SHP77 (cell line): ENCODE data around the gene FASTKD1.
"Not testable (repeated sequence)": the region's sequence is repeated elsewhere in the genome, so short reads cannot be mapped to it uniquely, and the experiment has no call there.

Experiments used
- DNase-seq, 2 experiments: peaks; one replicate each; lab custom pipeline; 2025; lab: John Stamatoyannopoulos, UW

FASTKD1 gene, protein sequence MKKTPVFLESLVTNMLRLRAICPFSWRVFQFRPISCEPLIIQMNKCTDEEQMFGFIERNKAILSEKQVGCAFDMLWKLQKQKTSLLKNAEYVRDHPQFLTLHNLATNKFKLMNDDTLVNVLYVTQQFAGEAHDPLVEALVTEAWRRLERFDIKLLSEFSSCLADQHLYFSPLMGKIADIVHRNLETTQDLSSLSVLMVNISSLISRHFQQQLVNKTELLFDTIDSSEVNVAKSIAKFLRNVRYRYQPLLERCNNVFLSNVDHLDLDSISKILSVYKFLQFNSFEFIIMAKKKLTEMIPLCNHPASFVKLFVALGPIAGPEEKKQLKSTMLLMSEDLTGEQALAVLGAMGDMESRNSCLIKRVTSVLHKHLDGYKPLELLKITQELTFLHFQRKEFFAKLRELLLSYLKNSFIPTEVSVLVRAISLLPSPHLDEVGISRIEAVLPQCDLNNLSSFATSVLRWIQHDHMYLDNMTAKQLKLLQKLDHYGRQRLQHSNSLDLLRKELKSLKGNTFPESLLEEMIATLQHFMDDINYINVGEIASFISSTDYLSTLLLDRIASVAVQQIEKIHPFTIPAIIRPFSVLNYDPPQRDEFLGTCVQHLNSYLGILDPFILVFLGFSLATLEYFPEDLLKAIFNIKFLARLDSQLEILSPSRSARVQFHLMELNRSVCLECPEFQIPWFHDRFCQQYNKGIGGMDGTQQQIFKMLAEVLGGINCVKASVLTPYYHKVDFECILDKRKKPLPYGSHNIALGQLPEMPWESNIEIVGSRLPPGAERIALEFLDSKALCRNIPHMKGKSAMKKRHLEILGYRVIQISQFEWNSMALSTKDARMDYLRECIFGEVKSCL

DNA sequence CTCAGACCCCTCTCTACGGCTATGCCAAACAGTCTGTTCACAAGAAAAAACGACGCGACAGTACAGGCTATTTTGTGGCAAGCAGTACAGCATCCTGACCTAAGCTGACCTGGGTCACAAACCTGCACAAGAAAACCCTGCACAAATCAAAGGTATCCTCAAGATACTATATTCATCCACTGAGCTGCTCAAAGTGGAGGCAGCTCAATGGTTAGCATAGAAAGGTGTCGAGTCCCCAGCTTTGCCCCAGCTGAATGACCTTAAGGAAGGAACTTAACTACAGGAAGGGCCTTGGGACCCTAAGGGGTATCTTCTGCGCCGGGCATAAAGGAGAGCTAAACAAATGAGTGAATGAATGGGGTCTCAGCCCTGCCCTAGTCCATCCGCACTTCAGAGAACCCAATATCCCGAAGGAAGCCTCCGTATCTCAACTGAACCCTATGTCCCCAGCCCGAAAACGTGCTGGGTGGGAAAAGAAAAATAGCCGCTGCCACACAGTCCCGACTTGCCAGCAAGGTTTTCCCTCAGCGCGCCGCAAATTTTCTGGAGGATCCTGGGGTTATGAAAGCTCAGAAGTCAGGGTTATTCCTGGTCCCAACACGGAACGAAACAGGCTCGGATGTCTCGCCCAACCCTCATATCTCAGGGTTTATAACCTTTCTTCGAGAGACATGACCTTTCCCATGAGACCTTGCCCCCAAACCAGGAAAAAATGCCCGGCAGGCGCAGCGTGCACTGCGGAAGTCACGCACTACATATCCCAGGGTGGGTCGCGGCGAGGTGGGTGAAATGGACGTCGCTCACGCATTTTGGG, at the start of gene FASTKD1:
FASTKD1 (minus strand) TSS at position 706 of the 814 bp plus-strand sequence. CDS start 1,836 bp downstream, outside the sequence.
- peak; percentile 80 to 88 for DNase-seq

DNA sequence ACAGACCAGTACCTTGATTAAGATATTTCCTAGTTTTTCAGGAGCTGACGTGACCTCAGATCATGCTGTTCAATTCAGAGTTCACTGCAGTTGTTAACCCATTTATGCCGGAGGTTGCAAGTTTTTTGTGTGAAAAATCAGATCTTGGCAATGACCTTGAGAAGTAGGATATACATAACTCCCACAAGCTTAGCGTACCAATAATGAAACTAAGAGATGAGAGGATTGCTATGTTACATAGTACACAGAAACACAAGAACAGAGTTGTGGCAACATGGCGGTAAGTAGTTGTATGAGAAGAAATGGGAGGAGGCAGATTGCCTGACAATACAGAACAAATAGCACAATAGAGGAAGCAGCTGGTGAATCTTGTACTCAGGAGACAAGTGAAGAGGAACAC, 49.6 kb upstream of the FASTKD1 start:
- DNase-seq = no peak

DNA sequence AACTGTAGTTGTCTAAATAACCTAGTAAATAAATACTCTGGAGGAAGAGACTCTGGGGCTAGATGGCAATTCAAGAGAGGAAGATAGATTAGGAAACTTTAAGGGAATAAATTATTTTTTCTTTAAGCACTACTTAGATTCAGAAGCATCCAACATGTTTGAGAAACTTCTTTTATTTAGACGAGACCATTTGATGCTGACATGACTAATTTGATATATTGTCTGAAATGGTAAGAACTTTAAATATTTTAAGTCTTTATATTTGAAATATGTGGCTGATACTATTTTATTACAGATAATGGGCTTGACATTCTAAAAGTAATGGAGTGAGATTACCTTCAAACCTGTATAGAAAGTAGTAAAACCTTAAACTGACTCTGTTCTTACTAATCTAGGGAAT, 46.8 kb upstream of the FASTKD1 start:
- DNase-seq = no peak

DNA sequence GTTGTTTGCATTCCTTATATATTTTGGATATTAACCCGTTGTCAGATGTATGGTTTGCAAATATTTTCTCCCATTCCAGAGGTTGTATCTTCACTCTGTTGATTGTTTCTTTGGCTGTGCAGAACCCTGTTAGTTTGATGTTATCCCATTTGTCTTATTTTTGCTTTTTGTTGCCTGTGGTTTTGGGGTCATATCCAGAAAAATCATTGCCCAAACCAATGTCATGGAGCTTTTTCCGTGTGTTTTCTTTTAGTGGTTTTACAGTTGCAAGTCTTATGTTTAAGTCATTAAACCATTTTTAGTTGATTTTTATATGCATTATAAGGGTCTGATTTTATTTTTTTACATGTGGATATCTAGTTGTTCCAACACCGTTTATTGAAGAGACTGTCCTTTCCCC, 46.3 kb upstream of the FASTKD1 start:
- no peak for DNase-seq

DNA sequence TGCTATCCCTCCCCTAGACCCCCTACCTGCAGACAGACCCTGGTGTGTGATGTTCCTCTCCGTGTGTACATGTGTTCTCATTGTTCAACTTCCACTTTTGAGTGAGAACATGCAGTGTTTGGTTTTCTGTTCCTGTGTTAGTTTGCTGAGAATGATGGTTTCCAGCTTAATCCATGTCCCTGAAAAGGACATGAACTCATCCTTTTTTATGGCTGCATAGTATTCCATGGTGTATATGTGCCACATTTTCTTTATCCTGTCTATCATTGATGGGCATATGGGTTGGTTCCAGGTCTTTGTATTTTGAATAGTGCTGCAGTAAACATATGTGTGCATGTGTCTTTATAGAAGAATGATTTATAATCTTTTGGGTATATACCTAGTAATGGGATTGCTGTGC, 42.3 kb upstream of the FASTKD1 start:
- DNase-seq = not testable (repeated sequence)

DNA sequence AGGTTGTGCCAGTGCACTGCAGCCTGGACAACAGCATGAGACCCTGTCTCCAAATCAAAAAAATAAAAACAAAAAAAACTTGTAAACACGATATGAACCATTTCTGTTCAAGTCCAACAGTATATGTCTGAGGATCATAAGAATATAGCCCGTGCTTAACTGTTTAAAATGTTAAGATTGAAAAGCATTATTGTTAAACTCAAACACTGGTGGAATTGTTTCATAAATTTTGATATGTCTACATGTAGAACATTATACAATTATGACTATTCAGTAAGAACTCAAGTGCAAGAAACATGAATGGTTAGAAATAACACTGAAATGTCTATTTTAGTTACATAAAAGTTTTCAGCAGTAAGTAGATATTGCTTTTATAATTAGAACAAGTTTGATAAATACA, 40.2 kb upstream of the FASTKD1 start:
- no peak for DNase-seq

DNA sequence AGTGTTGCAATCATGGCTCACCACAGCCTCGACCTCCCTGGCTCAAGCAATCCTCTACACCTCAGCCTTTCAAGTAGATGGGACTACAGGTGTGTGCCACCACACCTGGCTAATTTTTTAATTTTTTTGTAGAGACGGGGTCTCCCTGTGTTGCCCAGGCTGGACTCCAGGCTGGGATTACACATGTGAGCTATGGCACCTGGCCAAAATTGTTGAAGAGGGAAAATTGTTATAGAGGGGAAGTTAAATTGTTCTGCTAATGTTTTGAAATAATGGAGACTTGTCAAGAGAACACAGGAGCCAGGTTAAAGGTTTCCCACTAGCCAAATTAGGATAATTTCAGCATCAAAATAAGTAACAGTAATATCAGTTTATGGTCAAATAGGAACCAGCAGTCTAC, 35.6 kb upstream of the FASTKD1 start:
- DNase-seq = no peak

DNA sequence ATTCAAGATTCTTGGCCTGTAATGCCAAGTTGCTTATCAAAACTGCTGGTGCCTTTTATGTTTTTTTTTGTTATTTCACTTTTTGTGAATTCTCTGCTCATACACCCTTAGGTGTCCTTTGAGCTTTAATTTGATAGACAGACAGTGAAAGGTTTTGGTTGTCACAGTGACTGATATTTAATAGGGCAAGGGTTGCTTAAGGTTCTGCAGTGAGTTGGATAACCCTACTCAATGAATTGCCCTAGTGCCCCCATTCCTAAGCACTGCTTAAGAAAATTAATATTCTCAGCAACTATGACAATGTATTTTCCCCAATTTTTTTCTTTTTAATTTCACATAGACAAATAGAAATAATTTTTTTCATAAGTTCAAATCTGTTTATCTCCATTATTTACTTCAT, 25.9 kb upstream of the FASTKD1 start:
- DNase-seq = no peak

DNA sequence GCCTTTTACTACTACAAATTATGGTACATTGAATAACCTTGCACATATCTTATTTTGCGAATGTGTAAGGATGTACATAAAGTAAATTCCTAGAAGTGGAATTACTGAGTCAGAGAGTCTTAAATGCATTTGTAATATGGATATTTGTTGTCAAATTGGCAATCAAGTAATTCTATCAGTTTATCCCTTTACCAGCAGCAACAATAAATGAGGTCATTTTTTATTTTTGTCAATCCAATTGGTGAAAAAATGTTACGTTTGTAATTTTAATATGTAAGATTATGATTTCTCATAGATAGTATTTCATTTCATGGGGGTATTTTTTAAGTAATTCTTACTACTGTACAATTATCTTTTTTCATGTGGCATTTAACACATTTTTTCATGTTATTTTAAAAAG, 25.3 kb upstream of the FASTKD1 start:
- no peak for DNase-seq

DNA sequence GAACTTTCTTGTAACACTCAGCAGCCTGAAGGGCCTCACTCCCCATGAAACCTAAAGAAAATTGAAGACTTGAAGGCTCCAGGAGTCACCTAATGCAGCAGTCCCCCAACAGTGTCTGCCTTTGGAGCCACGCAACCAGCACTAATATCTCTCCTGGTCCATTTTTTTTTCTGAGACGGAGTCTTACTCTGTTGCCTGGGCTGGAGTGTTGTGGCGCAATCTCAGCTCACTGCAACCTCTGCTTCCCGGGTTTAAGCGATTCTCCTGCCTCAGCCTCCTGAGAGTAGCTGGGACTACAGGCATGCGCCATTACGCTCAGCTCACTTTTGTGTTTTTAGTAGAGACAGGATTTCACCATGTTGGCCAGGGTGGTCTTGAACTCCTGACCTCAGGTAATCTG, 22.9 kb upstream of the FASTKD1 start:
- DNase-seq = not testable (repeated sequence)

DNA sequence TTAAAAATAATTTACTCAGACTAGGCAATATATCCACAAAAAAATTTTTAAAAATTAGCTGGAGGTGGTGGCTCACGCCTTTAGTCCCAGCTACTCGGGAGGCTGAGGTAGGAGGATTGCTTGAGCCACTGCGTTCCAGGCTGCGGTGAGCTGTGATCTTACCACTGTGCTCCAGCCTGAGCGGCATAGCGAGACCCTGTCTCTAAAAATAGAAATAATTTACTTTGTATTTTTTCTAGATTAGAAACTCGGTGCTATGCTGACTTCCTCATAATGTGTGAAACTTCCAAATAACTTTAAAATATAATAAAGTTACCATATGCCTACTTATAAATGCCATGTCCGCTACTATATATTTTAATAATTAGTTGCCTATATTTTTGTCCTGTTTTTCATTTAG, 17.1 kb upstream of the FASTKD1 start:
- DNase-seq = no peak

DNA sequence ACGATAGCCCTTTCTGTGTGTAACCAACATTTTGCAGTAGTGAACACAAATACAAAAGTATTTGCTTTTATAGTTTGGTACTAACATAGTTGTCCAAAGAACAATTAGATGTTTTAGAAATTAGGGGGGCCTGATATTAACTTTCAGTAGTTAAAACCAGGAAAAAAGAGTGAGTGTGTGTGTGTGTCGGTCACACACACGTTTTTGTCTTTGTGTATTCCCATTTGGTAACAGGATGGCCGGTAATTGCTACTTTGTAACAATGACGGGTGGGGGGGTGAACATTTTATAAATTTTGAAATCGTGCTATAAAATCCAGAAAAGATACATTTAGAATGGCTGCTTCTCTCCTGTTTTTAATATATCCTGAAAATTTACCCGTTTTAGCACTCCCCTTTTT, 12.0 kb upstream of the FASTKD1 start:
- DNase-seq = no peak

DNA sequence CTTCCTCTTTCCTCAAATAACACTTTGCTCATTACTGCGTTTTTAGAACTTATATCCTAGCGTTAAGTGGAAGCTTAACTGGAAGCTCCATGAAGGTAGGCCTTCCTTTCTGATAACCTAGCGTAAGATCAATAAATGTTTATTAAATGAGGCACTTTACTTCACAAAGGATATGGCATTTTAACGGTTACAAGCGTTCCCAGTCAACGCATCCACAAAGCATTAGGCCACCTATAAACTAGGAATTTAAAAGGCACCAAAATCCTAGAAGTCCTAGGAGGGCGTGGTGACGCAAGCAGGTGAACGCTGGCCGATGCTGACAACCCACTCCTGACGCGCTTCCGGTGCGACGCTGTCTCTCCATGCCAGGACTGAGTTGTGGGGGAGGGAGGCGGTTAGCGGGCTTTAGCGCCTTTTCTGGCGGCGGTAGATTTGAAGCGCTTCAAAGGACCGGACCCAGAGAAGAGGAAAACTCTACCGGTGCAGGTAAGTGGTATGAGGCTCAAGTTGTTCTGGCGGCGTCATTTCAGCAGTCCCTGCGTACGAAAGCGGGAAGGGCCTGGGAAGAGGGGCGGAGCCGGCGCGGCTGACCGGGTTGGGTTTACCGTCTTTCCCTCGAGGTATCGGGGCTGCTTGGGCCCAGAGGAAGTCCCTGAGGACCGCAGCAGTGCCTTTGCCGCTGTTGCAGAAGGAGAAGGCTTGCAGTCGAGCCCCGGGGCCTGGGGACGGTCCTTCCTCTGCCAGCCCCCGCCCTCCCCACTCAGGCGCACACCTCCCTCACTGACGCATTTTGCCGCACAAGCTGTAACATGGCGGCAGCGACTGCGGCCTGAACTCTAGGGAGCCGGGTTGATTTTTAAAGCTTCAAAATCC, 10.6 kb upstream of the FASTKD1 start, which contains the start of gene PPIG:
PPIG (plus strand) TSS at position 347 of the 873 bp plus-strand sequence. CDS start 19,691 bp downstream, outside the sequence.
- DNase-seq = peak; percentile 45 to 88

DNA sequence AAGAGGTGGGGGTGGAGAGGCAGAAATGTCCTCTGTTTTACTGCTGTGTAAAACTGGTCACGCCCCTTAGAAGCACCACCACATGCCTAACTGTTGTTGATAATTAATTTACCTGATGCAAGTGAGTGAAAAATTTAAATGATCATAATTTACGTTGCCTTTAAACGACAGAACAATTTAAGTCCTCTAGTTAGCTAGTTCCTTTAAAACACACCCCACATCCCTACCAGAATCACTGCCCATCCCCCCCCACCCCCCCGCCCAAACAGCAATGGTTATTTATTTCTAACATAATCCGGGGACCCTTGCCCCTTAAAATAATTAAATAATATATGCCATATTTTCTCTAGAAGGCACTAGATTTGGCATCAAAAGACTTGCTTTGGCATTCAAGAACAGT, 9.9 kb upstream of the FASTKD1 start:
- DNase-seq = no peak

DNA sequence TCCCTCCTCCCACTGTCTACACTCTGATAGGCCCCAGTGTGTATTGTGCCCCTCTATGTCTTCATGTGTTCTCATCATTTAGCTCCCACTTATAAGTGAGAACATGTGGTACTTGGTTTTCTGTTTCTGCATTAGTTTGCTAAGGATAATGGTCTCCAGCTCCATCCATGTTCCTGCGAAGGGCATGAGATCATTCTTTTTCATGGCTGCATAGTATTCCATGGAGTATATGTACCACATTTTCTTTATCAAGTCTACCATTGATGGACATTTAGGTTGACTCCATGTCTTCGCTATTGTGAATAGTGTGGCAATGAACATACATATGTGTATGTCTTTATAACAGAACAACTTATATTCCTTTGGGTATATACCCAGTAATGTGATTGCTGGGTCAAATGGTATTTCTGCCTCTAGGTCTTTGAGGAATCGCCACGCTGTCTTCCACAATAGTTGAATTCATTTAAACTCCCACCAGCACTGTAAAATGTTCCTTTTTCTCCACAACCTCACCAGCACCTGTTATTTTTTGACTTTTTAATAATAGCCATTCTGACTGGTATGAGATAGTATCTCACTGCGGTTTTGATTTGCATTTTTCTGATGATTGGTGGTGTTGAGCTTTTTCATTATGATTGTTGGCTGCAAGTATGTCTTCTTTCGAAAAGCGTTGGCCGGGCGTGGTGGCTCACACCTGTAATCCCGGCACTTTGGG, 9.0 kb upstream of the FASTKD1 start:
- not testable (repeated sequence) for DNase-seq

DNA sequence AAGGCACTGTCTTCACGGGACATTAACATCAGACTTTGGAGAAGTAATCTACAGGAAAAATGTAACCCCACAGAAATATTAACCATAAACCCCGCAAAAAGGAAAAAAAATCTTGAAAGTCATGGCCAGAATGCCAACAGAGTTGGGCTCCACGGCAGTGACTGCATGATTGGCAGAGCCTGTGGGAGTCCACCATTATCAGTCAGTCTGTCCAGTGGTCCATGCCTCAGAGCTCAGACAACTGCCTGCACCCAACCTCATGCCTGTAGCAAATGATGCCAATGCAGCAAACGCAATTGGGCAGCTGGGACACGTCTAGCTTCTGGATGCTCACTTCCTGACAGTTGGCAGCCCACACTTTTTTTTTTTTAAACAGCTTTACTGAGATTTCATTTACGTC, 5.4 kb upstream of the FASTKD1 start:
- DNase-seq = no peak

DNA sequence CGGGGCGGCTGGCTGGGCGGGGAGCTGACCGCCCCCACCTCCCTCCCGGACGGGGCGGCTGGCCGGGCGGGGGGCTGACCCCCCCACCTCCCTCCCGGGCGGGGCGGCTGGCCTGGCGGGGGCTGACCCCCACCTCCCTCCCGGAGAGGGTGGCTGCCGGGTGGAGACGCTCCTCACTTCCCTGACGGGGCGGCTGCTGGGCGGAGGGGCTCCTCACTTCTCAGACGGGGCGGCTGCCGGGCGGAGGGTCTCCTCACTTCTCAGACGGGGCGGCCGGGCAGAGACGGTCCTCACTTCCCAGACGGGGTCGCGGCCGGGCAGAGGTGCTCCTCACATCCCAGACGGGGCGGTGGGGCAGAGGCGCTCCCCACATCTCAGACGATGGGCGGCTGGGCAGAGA, 1.6 kb upstream of the FASTKD1 start:
- not testable (repeated sequence) for DNase-seq

DNA sequence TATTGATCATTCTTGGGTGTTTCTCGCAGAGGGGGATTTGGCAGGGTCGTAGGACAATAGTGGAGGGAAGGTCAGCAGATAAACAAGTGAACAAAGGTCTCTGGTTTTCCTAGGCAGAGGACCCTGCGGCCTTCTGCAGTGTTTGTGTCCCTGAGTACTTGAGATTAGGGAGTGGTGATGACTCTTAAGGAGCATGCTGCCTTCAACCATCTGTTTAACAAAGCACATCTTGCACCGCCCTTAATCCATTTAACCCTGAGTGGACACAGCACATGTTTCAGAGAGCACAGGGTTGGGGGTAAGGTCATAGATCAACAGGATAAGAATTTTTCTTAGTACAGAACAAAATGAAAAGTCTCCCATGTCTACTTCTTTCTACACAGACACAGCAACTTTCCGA, 874 bp upstream of the FASTKD1 start:
- DNase-seq = not testable (repeated sequence)

DNA sequence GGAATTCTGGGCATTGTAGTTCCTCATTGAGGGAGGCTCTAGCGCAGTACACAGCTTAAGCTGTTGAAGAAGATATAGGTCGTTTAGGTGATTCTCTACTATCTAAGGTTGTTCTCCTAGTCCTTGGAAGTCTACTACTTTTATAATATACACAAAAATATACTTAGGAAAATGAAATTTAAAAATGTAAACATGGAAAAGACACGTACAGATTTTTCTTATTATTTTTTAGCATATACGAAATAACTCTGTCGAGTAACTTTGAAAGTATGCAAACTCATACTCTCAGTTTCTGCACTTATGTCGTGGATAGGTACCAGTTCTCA, 272 bp upstream of the FASTKD1 start:
- DNase-seq = no peak

DNA sequence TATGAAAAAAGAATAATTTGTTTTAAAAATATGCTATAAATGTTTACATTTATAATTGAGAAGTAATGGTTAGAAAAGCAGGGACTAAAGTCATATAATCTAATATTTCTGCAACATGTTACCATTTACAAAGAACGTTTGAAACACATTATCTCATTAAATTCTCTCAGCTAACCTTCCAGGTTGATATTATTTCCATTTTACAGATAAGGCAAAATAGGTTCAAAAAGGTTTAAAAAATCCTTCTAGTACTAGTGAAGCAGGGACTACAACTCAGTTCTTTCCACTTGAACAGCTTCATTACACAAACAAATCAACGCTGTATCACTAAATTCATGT, 875 bp downstream of the FASTKD1 start:
- DNase-seq = no peak

DNA sequence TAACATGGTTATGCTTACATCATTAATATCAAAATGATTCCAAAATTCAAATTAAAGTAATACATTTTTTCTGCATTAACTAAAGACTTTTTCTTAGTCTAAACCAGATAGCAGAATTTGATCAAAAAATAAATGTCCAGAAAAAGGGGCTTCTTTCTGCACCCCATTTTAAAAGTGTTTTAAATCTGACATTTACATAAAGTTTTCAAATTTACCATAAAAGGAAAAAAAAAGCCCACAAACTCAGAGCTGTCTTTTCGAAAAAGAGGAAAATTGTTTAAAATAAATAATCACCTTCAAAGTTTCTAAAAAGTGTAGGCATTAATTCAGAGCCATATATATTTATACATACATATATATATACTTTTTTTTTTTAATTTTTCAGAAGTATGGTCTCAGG, 1.5 kb downstream of the FASTKD1 start:
- no peak for DNase-seq
